GM18868 (cell line): ENCODE measurements around the gene GALNT1.

Experiments
- ATAC-seq: cut with Tn5 transposase; IDR thresholded peaks from one replicate; pipeline ENCODE4 v1.9.1; 2021; ENCODE audit warnings: mild to moderate bottlenecking, moderate library complexity; ENCODE audit not compliant: unreplicated experiment

The GALNT1 gene

DNA sequence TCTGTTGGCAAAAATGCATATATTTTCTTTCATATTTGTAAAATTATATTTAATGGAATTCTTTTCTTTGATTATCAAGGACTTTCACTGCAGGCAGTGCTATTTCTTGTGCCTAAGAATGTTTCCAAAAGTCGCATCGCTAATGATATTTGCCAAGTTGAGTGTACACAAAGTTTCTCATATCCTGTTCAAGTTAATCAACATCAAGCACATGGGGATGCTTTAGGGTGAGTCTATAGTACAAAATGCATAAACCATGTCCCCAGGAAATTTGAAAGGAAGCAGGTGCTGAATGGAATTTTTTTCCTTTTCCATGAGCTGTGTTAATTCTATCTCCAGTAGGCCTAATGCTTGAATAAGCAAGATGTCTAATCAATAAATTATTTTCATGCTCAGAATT lies 129.7 kb downstream of the GALNT1 start:
- ATAC-seq: no peak

DNA sequence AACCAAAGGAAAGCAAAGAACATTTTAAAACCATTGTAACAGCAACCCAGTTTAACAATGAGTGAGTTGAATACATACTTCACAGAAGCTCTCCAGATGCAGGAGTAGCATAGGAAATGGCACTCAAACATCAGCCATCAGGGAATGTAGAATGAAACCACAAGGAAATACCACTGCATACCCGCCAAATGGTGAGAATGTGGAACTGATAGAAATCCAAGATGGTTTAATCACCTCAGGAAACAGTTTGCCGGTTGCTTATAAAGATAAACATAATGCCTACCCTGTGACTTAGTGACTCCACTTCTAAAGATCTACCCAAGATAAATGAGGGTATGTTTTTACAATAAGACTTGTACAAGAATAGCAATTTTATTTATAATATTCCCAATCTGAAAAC lies 132.0 kb downstream of the GALNT1 start:
- no peak for ATAC-seq

DNA sequence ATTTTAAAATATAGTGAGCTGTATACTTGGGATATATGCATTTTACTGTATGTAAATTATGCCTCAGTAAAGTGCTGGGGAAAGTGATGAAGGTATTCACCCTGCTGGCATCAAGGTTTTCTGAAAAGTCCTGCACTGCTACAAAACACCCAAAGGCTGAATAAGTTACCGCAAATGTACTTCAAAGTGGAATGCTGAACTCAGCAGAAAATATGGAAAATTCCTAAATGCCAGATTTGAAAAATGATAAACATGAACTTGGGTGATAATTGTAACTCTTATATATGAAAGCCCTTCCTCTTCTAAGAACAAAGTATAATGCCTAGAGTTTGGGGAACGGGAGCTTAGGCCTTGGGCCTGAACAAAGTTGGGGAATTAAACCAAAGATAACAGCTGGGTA lies 133.0 kb downstream of the GALNT1 start:
- ATAC-seq: no peak

DNA sequence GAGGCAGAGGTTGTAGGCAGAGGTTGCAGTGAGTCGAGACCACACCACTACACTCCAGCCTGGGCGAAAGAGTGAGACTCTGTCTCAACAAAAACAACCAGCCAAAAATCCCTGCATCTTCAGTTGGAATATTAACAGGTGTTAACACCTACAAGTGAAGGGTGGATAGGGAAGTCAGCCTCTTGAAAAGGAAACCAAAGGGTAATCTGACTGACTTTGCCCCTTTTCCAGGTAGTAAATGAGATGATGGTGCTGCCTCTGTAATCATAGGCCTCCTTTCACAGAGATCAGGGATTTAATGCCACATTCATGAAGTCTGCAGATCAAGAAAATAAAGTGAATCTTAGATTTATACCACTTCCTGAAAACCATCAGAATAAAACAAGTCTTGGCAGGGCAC lies 133.6 kb downstream of the GALNT1 start:
- ATAC-seq: no peak

DNA sequence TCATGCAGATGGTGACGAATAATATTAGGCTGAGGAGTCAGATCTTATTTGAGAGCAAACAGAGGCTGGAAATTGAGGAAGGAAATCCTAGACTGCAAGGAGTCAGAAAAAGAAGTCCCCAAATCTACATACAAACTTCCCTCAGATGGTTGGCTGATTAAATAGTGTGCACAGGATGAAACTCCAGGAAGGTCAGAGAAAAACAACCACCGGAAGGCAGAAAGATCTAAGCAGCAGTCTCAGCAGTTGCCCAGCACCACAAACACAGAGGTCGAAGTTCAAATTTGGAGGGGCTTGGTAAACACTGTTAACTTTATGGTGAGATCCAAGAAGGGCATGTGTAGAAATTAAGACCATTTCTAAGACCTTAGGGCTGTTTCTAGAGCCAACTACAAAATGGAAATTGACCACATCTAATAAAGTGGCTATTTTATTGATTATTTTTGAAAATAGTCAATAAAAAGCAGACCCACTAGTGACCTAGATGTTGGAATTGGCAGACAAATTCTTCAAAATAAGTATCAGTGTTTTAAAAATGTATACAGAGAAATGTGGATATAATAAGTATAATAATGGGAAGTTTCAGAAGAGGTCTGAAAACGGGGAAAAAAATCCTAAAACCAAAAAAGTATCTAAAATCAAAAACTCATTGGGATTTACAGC lies 134.8 kb downstream of the GALNT1 start:
- no peak for ATAC-seq

DNA sequence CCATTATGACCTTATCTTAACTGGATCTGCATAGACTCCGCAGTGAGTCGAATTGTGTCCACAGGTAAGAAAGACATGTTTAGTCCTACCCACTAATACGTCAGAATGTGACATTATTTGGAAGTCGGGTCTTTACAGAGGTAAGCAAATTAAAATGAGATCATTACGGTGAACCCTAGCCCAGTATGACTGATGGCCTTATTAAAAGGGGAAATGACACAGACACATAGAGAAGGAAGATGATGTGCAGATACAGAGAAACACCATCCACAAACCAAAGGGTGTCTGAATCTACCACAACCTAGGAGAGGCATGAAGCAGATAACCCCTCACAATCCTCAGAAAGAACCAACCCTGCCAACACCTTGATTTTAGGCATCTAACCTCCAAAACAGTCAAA lies 135.6 kb downstream of the GALNT1 start:
- no peak for ATAC-seq

DNA sequence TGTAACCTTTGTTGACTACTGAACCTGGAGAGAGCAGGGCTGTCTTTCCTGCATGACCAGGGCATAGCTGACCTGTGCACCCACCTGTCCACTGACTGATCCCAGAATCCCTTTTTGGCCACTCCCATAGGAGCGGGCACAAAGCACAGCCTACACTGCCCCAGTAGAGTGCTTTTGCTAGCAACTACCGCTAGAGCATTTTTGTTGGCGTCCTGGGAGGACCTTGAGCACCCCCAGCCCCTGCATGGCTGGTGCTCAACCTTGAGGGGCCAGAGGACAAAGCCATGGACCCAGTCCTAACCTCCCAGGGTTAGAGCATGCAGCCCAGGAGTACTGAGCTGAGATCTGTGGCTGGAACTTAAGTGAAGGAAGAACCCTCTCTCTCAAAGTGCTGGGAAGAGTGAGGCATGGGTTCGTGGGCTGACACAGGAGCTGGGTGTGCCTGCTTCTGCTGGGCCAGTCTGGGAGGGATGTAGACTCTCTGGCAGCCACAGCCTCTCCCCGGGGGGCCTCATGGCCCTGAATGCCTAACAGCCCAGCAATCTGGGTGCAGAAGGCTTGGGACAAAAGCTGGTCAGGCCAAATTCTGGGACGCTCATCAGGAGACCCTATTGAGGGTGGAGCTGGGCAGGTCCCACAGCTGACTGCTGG lies 140.0 kb downstream of the GALNT1 start:
- ATAC-seq: no peak

DNA sequence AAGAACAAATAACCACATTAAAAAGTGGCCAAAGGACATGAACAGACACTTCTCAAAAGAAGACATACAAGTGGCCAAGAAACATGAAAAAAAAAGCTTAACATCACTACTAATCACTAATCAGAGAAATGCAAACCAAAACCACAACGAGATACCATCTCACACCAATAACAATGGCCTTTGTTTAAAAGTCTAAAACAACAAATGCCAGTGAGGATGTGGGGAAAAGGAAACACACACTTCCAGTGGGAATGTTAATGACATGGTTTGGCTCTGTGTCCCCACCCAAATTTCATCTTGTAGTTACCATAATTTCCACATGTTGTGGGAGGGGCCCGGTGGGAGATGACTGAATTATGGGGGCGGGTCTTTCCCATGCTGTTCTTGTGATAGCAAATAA lies 147.1 kb downstream of the GALNT1 start:
- ATAC-seq: no peak

DNA sequence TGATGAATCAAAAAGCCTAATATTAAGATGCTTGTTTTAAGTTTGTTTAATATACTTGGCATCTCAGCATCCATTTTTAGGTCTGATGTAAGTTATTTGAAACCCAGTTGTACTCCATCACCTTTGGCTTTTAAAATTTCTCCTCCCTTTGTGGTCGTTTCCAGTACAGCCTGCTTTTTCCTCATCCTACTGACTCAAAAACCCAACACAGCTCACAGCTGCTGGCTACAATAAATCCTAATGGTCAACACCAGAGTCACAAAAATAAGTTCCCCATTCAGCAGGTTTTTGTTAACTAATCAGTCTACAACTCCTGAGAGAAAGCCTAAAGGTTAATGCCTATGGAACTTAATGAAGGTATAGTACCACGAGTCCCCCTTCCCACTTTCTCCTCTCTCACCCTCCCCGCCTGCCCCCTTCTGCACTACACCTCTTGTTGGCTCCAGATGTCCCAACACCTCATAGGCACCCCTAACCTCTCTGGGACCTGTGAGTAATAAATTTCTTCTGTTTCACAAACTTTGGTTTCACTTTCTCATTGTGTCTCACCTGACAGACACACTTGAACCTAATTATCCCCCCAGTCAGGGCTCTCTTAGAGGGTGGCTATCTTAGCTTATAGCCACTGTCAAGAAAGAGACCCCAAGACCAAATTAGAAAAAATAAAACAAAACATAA lies 148.6 kb downstream of the GALNT1 start:
- ATAC-seq: no peak

DNA sequence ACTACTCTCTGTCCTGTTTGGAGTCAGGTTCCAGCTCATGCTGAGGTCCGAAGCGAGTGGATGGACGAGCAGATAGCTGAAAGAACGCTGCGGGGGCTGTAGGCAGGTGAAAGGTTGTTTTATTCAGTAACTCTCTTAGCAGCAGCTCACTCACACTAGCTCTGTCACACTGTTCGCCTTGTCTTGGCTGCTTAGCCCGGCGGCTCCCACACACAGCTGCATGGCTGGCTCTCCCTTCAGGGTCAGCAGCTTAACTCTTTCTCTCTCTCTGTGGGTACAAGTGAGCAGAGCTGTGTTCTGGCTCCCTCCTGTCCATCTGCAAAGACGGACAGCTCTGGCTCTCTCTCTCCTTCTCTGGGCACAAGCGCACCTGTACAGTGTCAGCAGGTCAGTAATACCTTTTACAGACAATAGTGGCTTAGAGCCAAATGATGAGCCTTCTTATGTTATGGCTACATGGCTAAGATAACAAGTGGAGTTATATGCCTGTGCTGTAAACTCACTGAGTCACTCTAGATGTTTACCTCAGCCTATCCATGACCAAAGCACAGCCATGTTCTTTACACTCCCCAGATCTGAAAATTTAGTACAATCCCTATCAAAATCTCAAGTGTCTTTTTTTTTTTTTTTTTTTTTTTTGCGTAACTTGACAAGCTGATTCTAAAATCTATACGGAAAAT lies 149.3 kb downstream of the GALNT1 start:
- ATAC-seq: no peak

DNA sequence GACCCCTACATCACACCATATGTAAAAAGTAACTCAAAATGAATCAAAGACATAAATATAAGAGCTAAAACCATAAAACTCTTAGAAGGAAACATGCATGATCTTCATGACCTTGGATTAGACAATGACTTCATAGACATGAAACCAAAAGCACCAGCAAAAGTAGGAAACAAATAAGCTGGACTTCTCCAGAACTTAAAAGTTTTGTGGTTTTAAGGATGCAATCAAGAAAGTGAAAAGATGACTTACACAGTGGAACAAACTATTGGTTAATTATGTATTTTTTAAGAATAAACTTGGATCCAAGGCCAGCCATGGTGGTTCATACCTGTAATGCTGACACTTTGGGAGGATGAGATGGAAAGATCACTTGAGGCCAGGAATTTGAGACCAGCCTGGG lies 150.2 kb downstream of the GALNT1 start:
- no peak for ATAC-seq

DNA sequence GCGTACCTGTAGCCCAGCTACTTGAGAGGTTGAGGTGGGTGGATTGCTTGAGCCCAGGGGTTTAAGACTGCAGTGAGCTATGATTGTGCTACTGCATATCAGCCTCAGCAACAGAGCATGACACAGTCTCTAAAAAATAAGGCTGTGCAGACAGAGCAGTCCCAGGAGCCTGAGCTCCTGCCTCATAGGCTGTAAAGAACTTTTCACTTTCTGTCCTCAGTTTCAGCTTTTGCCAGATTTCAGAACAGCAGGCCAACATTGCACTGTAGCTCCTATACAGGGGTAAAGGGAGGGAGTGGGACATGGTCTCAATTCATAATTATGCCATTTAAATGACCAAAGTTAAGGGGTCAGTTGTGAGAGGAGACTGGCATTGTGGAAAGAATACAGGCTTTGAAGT lies 150.6 kb downstream of the GALNT1 start:
- ATAC-seq: no peak

DNA sequence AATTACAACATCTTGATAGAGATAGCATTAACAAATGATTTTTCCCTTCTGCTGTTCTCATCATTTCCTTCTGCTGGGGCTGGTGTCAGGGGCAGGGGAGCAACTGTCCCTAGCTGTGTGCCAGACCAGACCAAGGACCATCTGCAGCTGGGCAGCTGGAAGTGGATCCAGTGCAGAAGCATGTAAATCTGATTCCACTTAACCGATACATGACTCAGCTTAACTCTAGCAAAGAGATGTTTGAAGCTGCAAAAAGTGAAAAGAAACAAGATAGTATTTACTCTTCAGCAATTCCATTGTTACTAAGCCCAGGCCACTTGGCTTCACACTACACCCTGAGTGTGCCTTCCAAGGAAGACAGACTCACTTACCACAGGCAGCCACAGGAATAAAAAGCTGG lies 151.1 kb downstream of the GALNT1 start:
- no peak for ATAC-seq

DNA sequence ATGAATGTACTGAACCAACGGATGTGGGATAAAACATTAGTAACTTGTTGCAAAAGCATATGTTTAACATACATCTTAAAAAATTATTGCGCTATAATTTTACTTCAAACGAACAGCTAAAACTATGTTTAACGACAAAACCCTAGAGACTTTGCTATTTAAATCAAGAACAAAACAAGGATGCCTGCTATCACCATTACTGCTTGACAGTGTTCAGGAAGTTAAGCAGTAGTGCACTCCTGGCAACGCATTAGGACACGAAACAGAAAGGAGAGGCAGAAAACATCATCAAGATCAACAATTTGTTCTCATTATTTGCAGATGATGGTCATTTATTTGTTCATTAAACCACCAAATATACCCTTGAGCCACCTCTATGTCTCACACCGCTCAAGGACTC lies 151.9 kb downstream of the GALNT1 start:
- ATAC-seq: no peak

DNA sequence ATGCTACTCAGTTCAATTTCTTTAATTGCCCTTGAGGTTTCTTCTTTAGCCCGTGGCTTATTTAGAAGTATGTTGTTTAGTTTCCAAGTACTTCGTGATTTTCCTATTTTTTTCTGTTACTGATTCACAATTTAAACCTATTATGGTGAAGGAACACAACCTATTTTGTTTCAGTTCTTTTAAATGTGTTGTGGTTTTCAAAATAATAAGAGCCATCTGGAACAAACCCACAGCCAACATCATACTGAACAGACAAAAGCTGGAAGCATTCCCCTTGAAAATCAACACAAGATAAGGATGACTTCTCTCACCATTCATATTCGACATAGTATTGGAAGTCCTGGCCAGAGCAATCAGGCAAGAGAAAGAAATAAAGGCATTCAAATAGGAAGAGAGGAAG lies 155.2 kb downstream of the GALNT1 start:
- ATAC-seq: no peak

DNA sequence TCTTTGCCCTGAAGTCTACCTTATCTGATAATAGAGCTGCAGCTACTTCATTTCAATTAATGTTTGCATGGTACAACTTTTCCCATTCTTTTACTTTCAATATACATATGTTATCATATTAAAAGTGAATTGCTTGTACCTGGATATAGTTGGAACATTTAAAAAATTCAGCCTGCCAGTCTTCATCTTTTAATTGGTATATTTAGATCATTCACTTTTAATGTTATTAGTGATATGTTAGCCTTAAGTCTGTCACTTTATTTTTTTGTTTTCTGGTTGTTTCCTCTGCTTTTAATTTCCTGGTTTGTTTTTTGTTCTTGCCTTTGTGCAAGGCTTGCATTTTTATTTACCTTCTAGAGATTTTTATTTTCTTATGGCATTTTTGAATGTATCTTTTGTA lies 158.2 kb downstream of the GALNT1 start:
- ATAC-seq: no peak

DNA sequence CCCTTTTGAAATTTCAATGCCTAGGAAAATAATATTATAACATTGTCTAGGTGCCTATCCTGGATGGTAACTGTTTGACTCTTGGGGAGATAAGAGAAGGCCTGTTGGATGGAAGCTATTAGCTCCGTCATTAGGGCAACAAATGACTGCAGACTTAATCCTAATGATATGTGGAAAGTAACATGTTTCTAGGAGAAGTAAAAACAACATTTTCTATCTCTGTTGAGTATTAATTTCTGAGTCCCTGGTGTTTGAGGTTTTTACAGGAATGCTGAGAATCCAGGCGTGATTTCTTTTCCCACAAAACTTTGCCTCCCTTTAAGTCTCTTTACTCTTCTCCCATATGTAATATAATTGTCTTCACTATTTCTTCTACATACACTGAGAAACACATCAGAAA lies 159.1 kb downstream of the GALNT1 start:
- no peak for ATAC-seq

DNA sequence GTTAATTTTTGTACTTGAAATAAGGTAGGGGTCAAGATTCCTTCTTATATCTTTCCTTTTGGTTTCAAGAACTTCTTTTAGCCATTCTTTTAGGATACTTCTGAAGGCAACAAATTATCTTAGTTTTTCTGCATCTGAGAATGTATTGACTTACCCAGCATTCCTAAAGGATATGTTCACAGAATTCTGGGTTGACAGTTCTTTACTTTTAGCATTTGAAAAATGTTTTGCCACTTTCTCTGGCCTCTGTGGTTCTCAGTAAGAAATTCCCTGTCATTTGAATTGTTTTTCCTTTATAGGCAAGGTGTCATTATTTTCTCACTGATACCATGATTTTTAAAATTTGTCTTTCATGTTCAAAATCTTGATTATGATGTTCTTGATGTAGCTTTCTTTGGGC lies 162.4 kb downstream of the GALNT1 start:
- ATAC-seq: no peak

DNA sequence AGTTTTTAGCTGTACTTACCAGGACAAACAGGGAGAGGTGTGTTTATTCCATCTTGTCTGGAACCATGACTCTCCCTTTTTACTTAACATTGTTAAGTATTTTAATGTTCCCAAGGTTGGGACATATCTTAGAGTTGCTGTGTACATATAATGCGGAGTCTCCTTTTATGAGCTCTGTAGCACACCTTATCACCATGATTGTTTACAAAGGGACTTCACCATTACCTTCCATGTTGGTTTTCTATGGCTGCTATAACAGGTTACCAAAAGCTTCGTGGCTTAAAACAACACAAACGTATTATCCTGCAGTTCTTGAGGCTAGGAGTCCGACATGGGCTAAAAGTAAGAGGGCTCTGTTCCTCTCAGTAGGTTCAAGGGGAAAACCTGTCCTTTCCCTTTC lies 164.3 kb downstream of the GALNT1 start:
- no peak for ATAC-seq

DNA sequence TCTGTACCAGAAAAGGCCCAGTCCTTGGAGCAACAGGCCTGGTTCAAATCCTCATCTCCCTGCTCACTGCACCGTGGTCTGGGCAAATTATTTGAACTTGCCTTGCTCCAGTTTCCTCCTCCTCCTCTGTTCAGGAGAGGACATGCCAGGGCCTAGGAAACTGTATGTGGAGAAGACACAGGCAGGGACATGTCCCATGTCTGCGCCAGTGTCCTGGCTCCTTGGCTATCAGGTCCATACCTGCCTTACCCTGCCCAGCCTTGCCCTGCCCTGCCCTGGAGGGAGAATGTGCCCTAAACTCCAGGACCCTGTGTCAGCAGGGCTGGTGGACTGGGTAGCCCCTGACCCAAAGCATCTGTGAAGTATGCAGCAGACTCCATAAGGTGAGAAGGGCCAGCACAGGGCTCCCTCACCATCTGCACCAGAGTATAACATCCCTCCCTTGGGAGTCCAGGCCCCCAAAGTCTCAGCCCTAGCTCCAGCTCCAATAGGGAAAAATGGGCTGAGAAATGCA lies 165.3 kb downstream of the GALNT1 start:
- no peak for ATAC-seq

DNA sequence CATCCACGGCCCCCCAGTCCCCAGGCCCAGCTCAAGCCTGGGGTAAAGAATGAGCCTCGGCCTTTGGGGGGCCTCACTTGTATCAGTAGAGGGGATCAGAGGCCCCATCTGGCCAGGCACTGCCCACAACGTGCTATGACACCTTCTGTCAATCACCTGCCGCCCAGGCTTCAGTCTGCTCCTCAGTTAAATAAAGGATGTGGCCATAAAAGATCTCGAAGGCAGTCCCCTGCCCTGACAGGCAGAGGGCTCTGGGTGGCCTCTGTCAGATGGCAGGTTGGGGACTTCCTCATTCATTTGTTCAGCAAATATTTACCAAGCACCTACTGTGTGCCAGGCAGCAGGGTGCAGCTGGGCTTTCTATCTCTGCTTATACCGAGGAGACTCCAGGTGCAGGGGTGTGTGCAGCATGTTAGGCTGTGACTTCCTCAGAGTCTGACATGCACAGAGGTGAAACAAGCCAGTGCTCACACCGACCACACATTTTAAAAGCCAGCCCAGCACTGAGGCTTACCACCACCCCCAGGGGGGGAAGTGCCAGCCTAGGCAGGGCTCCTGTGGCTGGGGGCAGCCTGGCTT lies 166.4 kb downstream of the GALNT1 start:
- no peak for ATAC-seq
